ENCODE measurements around the gene ROBO1.

DNA sequence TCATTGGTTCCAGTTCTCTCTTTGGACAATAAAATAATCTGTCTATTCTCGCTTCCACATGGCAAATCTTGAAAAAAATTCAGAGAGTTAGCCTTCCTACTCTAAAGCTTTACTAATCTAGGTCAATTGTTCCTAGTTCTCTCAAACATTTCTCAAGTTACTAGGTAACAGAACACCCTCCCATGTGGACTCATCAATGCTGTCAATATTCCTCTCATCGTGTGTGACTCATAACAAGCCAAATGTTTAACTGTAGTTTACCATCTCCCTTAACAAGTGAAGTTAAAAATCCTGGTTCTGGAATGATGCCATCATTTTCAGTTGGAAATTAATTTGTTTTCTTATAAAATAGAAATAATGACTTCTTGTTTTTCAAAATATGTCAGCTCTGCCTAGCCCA lies 438.6 kb downstream of the ROBO1 start:
- TF ChIP-seq, protein P1, sequence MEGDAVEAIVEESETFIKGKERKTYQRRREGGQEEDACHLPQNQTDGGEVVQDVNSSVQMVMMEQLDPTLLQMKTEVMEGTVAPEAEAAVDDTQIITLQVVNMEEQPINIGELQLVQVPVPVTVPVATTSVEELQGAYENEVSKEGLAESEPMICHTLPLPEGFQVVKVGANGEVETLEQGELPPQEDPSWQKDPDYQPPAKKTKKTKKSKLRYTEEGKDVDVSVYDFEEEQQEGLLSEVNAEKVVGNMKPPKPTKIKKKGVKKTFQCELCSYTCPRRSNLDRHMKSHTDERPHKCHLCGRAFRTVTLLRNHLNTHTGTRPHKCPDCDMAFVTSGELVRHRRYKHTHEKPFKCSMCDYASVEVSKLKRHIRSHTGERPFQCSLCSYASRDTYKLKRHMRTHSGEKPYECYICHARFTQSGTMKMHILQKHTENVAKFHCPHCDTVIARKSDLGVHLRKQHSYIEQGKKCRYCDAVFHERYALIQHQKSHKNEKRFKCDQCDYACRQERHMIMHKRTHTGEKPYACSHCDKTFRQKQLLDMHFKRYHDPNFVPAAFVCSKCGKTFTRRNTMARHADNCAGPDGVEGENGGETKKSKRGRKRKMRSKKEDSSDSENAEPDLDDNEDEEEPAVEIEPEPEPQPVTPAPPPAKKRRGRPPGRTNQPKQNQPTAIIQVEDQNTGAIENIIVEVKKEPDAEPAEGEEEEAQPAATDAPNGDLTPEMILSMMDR (optimal IDR thresholded peaks at IDR 0.05 in 1 of 3, IDR thresholded peaks at IDR 0.05 in 1 of 3, conservative IDR thresholded peaks at IDR 0.05 in 1 of 3; ENCODE audit: extremely low read depth in 1 of 3, insufficient read depth in 2 of 3, low read length in 3 of 3): no peak
- TF ChIP-seq EZH2 (IDR thresholded peaks at IDR 0.05; ENCODE audit: low read length): no peak
